Panc1 (cell line): ENCODE measurements around the gene EP400. TPM values are rescaled to one million over a fixed set of nuclear protein-coding genes. Genes with fewer than 3 reads are reported as not detected.

Source experiments
- ATAC-seq: fragments of 200-7000 bp; cut with Tn5 transposase; 2 replicates; pipeline ENCODE4 v1.9.1; 2020; ENCODE audit warnings: mild to moderate bottlenecking, moderate library complexity
- BruUV-seq: library from RNA; stranded (reverse); fragments of 400-500 nt; replicated peaks from 2 replicates; lab custom pipeline; 2021; lab: Mats Ljungman, UMichigan
- CTCF ChIA-PET: fragments of 300-600 bp; sonication (Branson Sonifier 250); formaldehyde crosslinking; loops from one replicate; lab custom pipeline; 2022; ENCODE audit warnings: antibody characterized with exemption; lab: Charles Lee
- POLR2A ChIA-PET: fragments of 300-600 bp; sonication (Branson Sonifier 250); formaldehyde crosslinking; loops from one replicate; lab custom pipeline; 2022; ENCODE audit warnings: antibody characterized with exemption; lab: Charles Lee
- DNase-seq: peaks from one replicate; pipeline ENCODE4 v3.0.0-alpha.2; 2010; ENCODE audit warnings: low read depth, low spot score
- H3K27ac ChIP-seq: 2 replicates; pipeline ENCODE4 v1.5.1; 2011; ENCODE audit warnings: mild to moderate bottlenecking, low read length, inconsistent platforms
- H3K27me3 ChIP-seq: fragments of 200-500 bp; sonication (Bioruptor generic); 2 replicates; pipeline ENCODE4 v1.6.0; 2014; ENCODE audit warnings: low read length, inconsistent platforms; ENCODE audit not compliant: control insufficient read depth, insufficient read depth
- H3K36me3 ChIP-seq: fragments of 200-500 bp; sonication (Bioruptor generic); 2 replicates; pipeline ENCODE4 v1.5.1; 2014; ENCODE audit warnings: inconsistent platforms, mild to moderate bottlenecking, low read length, moderate library complexity; ENCODE audit not compliant: control insufficient read depth, insufficient read depth
- H3K4me1 ChIP-seq: 2 replicates; pipeline ENCODE4 v1.5.1; 2011; ENCODE audit warnings: inconsistent platforms, mild to moderate bottlenecking, low read length, moderate library complexity; ENCODE audit not compliant: control insufficient read depth, insufficient read depth
- H3K4me3 ChIP-seq, 2 experiments: 2 replicates each; pipeline ENCODE4 v1.5.1; 2011 to 2012; ENCODE audit warnings: low read depth in 2 of 2, low read length in 2 of 2, mild to moderate bottlenecking in 2 of 2, inconsistent platforms in 1 of 2, moderate library complexity in 1 of 2
- H3K9me3 ChIP-seq: fragments of 200-500 bp; sonication (Bioruptor generic); 2 replicates; pipeline ENCODE4 v1.5.1; 2014; ENCODE audit warnings: low read depth, mild to moderate bottlenecking, inconsistent platforms, low read length, moderate library complexity; ENCODE audit not compliant: control insufficient read depth, insufficient read depth
- CTCF ChIP-seq: fragments of 450-650 bp; IDR thresholded peaks from 2 replicates; pipeline ENCODE4 v1.5.1; 2017; ENCODE audit warnings: mild to moderate bottlenecking
- POLR2AphosphoS5 ChIP-seq: IDR thresholded peaks from 2 replicates; pipeline ENCODE4 v1.6.1; 2012; ENCODE audit warnings: mild to moderate bottlenecking, low read depth, low read length, moderate library complexity
- SIN3A ChIP-seq: IDR thresholded peaks from 2 replicates; pipeline ENCODE4 v1.6.1; 2012; ENCODE audit warnings: low read depth, mild to moderate bottlenecking, low read length, moderate library complexity, borderline replicate concordance; ENCODE audit not compliant: insufficient read depth
- TCF7L2 ChIP-seq: IDR thresholded peaks from 2 replicates; pipeline ENCODE4 v1.6.1; 2011; ENCODE audit warnings: mild to moderate bottlenecking, low read depth, low read length, inconsistent platforms
- in situ Hi-C: cut with HindIII; loops from 2 replicates; pipeline ENCODE4 v1.10.0; 2016; ENCODE audit warnings: low sequenced_read_pairs, low pct_unique_long_range_greater_than_20kb
- intact Hi-C: fragments of 100-400 bp; cut with micrococcal nuclease; formaldehyde crosslinking; loops from one replicate; pipeline ENCODE4 v1.10.0; 2022; ENCODE audit not compliant: unreplicated experiment
- total RNA-seq: library from RNA; stranded (reverse); gene quantifications from one replicate; pipeline ENCODE4 v1.2.1, GENCODE V29; 2021; ENCODE audit not compliant: unreplicated experiment
- TF ChIP-seq, protein P1 (sequence below), 2 experiments: IDR thresholded peaks; 2 replicates each; pipeline ENCODE4 v1.6.1; 2011 to 2012; ENCODE audit warnings: low read depth in 2 of 2, control low read depth in 1 of 2, low read length in 1 of 2, mild to moderate bottlenecking in 1 of 2, moderate library complexity in 1 of 2; ENCODE audit not compliant: insufficient read depth in 1 of 2

The EP400 gene
- total RNA-seq, 1 experiment from 2014 or later, result 59.4 TPM

DNA sequence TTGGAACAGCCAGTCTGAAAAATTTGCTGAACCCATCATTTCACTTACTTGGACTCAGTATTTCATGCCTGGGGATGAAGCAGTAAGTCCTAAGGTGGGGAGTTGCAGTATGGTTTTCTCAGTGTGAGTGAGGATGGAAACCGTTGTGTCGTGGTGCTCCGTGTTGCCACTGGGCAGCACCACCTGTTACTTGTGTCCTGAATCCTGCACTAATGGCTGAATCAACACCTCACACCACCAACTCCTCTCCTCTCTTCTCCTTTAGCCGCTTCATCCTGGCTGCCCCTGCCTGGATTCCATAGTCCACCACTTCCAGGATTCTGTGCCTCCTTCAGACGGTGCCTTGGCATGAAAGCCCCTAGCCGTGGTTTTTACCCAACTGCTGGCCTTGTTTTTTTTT, 3.0 kb upstream of the EP400 start:
- in situ Hi-C loops (no loop called here), intact Hi-C loops (no loop called here)
- TF ChIP-seq POLR2AphosphoS5, result peak; percentile 31; the same call in 1 of the 2 replicates
- TF ChIP-seq TCF7L2, result no peak
- no peak overlapping the region for H3K27ac ChIP-seq
- POLR2A ChIA-PET, result interaction anchor here (0.6 kb wide), 1 partner anchor 31 kb away, joined by 3 read pairs; no protein-coding TSS in a partner anchor
- CTCF ChIA-PET, result no interaction called here
- ATAC-seq (no peak), DNase-seq (no peak)
- H3K9me3 ChIP-seq, result no peaks in the 10 kb centered on the region
- BruUV-seq, result no TSS peak
- no peaks in the 10 kb centered on the region for H3K27me3 ChIP-seq
- H3K4me1 ChIP-seq, result no peaks in the 10 kb centered on the region
- no peak overlapping the region for H3K4me3 ChIP-seq
- H3K36me3 ChIP-seq, result no peaks in the 10 kb centered on the region

- ChIA-PET POLR2A (no interaction called here), CTCF (no interaction called here)
- Histone ChIP-seq H3K27me3 (no peaks in the 10 kb centered on the region), H3K9me3 (no peaks in the 10 kb centered on the region), H3K4me3 (no peak overlapping the region), H3K36me3 (no peaks in the 10 kb centered on the region), H3K4me1 (no peaks in the 10 kb centered on the region), H3K27ac (no peak overlapping the region)
- in situ Hi-C loops (no loop called here), intact Hi-C loops (no loop called here)
- ATAC-seq, result no peak
- TF ChIP-seq TCF7L2 (no peak), POLR2AphosphoS5 (no peak), SIN3A (no peak), CTCF (no peak)
- TF ChIP-seq, protein P1, sequence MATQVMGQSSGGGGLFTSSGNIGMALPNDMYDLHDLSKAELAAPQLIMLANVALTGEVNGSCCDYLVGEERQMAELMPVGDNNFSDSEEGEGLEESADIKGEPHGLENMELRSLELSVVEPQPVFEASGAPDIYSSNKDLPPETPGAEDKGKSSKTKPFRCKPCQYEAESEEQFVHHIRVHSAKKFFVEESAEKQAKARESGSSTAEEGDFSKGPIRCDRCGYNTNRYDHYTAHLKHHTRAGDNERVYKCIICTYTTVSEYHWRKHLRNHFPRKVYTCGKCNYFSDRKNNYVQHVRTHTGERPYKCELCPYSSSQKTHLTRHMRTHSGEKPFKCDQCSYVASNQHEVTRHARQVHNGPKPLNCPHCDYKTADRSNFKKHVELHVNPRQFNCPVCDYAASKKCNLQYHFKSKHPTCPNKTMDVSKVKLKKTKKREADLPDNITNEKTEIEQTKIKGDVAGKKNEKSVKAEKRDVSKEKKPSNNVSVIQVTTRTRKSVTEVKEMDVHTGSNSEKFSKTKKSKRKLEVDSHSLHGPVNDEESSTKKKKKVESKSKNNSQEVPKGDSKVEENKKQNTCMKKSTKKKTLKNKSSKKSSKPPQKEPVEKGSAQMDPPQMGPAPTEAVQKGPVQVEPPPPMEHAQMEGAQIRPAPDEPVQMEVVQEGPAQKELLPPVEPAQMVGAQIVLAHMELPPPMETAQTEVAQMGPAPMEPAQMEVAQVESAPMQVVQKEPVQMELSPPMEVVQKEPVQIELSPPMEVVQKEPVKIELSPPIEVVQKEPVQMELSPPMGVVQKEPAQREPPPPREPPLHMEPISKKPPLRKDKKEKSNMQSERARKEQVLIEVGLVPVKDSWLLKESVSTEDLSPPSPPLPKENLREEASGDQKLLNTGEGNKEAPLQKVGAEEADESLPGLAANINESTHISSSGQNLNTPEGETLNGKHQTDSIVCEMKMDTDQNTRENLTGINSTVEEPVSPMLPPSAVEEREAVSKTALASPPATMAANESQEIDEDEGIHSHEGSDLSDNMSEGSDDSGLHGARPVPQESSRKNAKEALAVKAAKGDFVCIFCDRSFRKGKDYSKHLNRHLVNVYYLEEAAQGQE (IDR thresholded peaks at IDR 0.05; ENCODE audit: insufficient read depth in 1 of 2, low read depth in 2 of 2, low read length in 1 of 2), result no peak
- no peak for DNase-seq
- no TSS peak for BruUV-seq
These were observed 2.2 kb upstream of the EP400 start for GRCh38 chr12:131947482-131948027.

- Histone ChIP-seq H3K36me3 (no peaks in the 10 kb centered on the region), H3K27me3 (no peaks in the 10 kb centered on the region), H3K4me3 (no peak overlapping the region), H3K27ac (no peak overlapping the region), H3K4me1 (no peaks in the 10 kb centered on the region), H3K9me3 (no peaks in the 10 kb centered on the region)
- BruUV-seq, result no TSS peak
- intact Hi-C loops, result no loop called here
- in situ Hi-C loops, result no loop called here
- POLR2A ChIA-PET, result no interaction called here
- TF ChIP-seq, protein P1 (IDR thresholded peaks at IDR 0.05; ENCODE audit: insufficient read depth in 1 of 2, low read depth in 2 of 2, low read length in 1 of 2), result no peak
- no peak for TF ChIP-seq SIN3A
- no peak for TF ChIP-seq TCF7L2
- TF ChIP-seq CTCF, result no peak
- TF ChIP-seq POLR2AphosphoS5, result no peak
- no peak for DNase-seq
- ATAC-seq, result no peak
- CTCF ChIA-PET, result no interaction called here
These were observed 1.5 kb upstream of the EP400 start for GRCh38 chr12:131948166-131948712.
